PC-3 (cell line): ENCODE measurements around the gene KCNJ6. TPM values are rescaled to one million over a fixed set of nuclear protein-coding genes. Genes with fewer than 3 reads are reported as not detected.
A peak's percentile ranks its signal among the peaks of the same experiment; 100 is the strongest.

ENCODE experiments used
- ATAC-seq: fragments of 200-7000 bp; cut with Tn5 transposase; 2 replicates; pipeline ENCODE4 v1.9.1; 2020; ENCODE audit warnings: mild to moderate bottlenecking, moderate library complexity
- BruUV-seq: library from RNA; stranded (reverse); fragments of 400-500 nt; replicated peaks from 2 replicates; lab custom pipeline; 2021; lab: Mats Ljungman, UMichigan
- CTCF ChIA-PET: fragments of 300-600 bp; sonication (Branson Sonifier 250); formaldehyde crosslinking; loops from one replicate; lab custom pipeline; 2022; ENCODE audit warnings: antibody characterized with exemption; lab: Charles Lee
- POLR2A ChIA-PET: fragments of 300-600 bp; sonication (Branson Sonifier 250); formaldehyde crosslinking; loops from one replicate; lab custom pipeline; 2022; ENCODE audit warnings: antibody characterized with exemption; ENCODE audit not compliant: unreplicated experiment; lab: Charles Lee
- DNase-seq: peaks from one replicate; pipeline ENCODE4 v3.0.0-alpha.2; 2015
- H2AFZ ChIP-seq: fragments of 300-600 bp; sonication (generic); 2 replicates; pipeline ENCODE4 v1.6.0; 2016; ENCODE audit warnings: antibody characterized with exemption, low read length
- H3F3A ChIP-seq: fragments of 300-600 bp; sonication (generic); one replicate; pipeline ENCODE4 v1.6.0; 2017; ENCODE audit warnings: antibody characterized with exemption, low read length, control low read depth, mild to moderate bottlenecking; ENCODE audit not compliant: unreplicated experiment
- H3K27ac ChIP-seq: fragments of 300-600 bp; sonication (generic); 2 replicates; pipeline ENCODE4 v1.5.1; 2016; ENCODE audit warnings: mild to moderate bottlenecking, low read length
- H3K27me3 ChIP-seq: fragments of 300-600 bp; sonication (generic); 2 replicates; pipeline ENCODE4 v1.6.1; 2016; ENCODE audit warnings: low read length, mixed read lengths
- H3K36me3 ChIP-seq: fragments of 300-600 bp; sonication (generic); 2 replicates; pipeline ENCODE4 v1.6.1; 2016; ENCODE audit warnings: low read depth, mixed run types, low read length, mixed read lengths
- H3K4me1 ChIP-seq: fragments of 300-600 bp; sonication (generic); 2 replicates; pipeline ENCODE4 v1.5.1; 2016; ENCODE audit warnings: low read length; ENCODE audit not compliant: insufficient read depth
- H3K4me2 ChIP-seq: fragments of 300-600 bp; sonication (generic); 2 replicates; pipeline ENCODE4 v1.6.0; 2016; ENCODE audit warnings: low read length
- H3K4me3 ChIP-seq: fragments of 300-600 bp; sonication (generic); 2 replicates; pipeline ENCODE4 v1.5.1; 2016; ENCODE audit warnings: mild to moderate bottlenecking, low read length, mixed read lengths
- H3K79me2 ChIP-seq: fragments of 300-600 bp; sonication (generic); 2 replicates; pipeline ENCODE4 v1.6.1; 2017; ENCODE audit warnings: low read length, mixed read lengths
- H3K9ac ChIP-seq: fragments of 300-600 bp; sonication (generic); 2 replicates; pipeline ENCODE4 v1.6.0; 2016; ENCODE audit warnings: mild to moderate bottlenecking, low read length
- H3K9me2 ChIP-seq: fragments of 300-600 bp; sonication (generic); replicated peaks from 2 replicates; pipeline ENCODE4 v1.6.1; 2016; ENCODE audit warnings: mixed run types, low read length, mixed read lengths
- H3K9me3 ChIP-seq: fragments of 300-600 bp; sonication (generic); 2 replicates; pipeline ENCODE4 v1.6.1; 2016; ENCODE audit warnings: low read length, mixed read lengths
- H4K20me1 ChIP-seq: fragments of 300-600 bp; sonication (generic); 2 replicates; pipeline ENCODE4 v1.6.1; 2016; ENCODE audit warnings: low read length, mixed read lengths
- CTCF ChIP-seq: fragments of 300-600 bp; sonication (generic); conservative IDR thresholded peaks from 2 replicates; pipeline ENCODE4 v1.5.1; 2017; ENCODE audit warnings: antibody characterized with exemption, low read depth, mild to moderate bottlenecking, low read length
- EZH2 ChIP-seq: fragments of 300-600 bp; sonication (generic); IDR thresholded peaks from one replicate; pipeline ENCODE4 v1.6.1; 2017; ENCODE audit warnings: antibody characterized with exemption, mild to moderate bottlenecking, low read length; ENCODE audit not compliant: unreplicated experiment
- EZH2phosphoT487 ChIP-seq: fragments of 300-600 bp; sonication (generic); IDR thresholded peaks from 2 replicates; pipeline ENCODE4 v1.6.1; 2018; ENCODE audit warnings: mild to moderate bottlenecking, antibody characterized with exemption, low read length, borderline replicate concordance
- intact Hi-C: fragments of 100-400 bp; cut with micrococcal nuclease; formaldehyde crosslinking; loops from 2 replicates; pipeline ENCODE4 v1.9.0; 2023
- total RNA-seq: library from RNA; depleted of rRNA; stranded (reverse); fragments of >200 nt; gene quantifications from 2 replicates; pipeline ENCODE4 v1.2.3, GENCODE V29; 2014

Gene KCNJ6
- total RNA-seq, 1 experiment from 2014 or later: not detected

- H4K20me1 ChIP-seq: no peaks in the 10 kb centered on the region
- peak overlapping the region; percentile 91 for H3K9ac ChIP-seq
- no TSS peak for BruUV-seq
- H2AFZ ChIP-seq: peak overlapping the region; percentile 91
- peak overlapping the region; percentile 70 for H3K4me3 ChIP-seq
- H3K4me1 ChIP-seq: peaks cover 22% of the 10 kb centered on the region
- intact Hi-C loops: loop anchor here (1.0 to 5.0 kb wide), 4 partner anchors 31 to 296 kb away; partner anchors contain the start of gene VPS26C
- H3K79me2 ChIP-seq: no peaks in the 10 kb centered on the region
- H3K27ac ChIP-seq: peak overlapping the region; percentile 98
- TF ChIP-seq EZH2phosphoT487 (no peak), CTCF (peak; percentile 44; the same call in 1 of the 2 replicates), EZH2 (no peak)
- ChIA-PET POLR2A (interaction anchor here (0.6 to 1.0 kb wide), 14 partner anchors 31 to 641 kb away, joined by 3 to 13 read pairs (median 4); partner anchors contain the start of genes DYRK1A and VPS26C), CTCF (interaction anchor here (0.6 to 1.6 kb wide), 3 partner anchors 19 to 57 kb away, joined by 3 to 6 read pairs (median 4); no protein-coding TSS in a partner anchor)
- no peaks in the 10 kb centered on the region for H3K27me3 ChIP-seq
- no peaks in the 10 kb centered on the region for H3K9me2 ChIP-seq
- DNase-seq (peak; percentile 96), ATAC-seq (peak; percentile 89)
- peak overlapping the region; percentile 94 for H3K4me2 ChIP-seq
- no peaks in the 10 kb centered on the region for H3K36me3 ChIP-seq
- no peaks in the 10 kb centered on the region for H3K9me3 ChIP-seq
- no peaks in the 10 kb centered on the region for H3F3A ChIP-seq
Measured at GRCh38 chr21:37563641-37564340, 352.5 kb downstream of the KCNJ6 start.

GRCh38 chr21:37562920-37563640 is 353.2 kb downstream of the KCNJ6 start:
- Histone ChIP-seq H3K9me3 (no peaks in the 10 kb centered on the region), H4K20me1 (no peaks in the 10 kb centered on the region), H3K27ac (peak overlapping the region; percentile 98), H3K4me2 (peak overlapping the region; percentile 94), H3K4me3 (peak overlapping the region; percentile 70), H3K9ac (peak overlapping the region; percentile 91), H3K9me2 (no peaks in the 10 kb centered on the region), H2AFZ (peak overlapping the region; percentile 91), H3K36me3 (no peaks in the 10 kb centered on the region), H3K79me2 (no peaks in the 10 kb centered on the region), H3F3A (no peaks in the 10 kb centered on the region), H3K4me1 (peaks cover 22% of the 10 kb centered on the region), H3K27me3 (no peaks in the 10 kb centered on the region)
- ATAC-seq: no peak
- TSS peak; percentile 72 for BruUV-seq
- POLR2A ChIA-PET: interaction anchor here (0.6 to 1.0 kb wide), 7 partner anchors 30 to 296 kb away, joined by 3 to 8 read pairs (median 4); partner anchors contain the start of gene VPS26C
- TF ChIP-seq EZH2 (no peak), CTCF (no peak), EZH2phosphoT487 (no peak)
- CTCF ChIA-PET: interaction anchor here (1.2 to 1.6 kb wide), 2 partner anchors 20 to 30 kb away, joined by 4 to 6 read pairs; no protein-coding TSS in a partner anchor
- DNase-seq: no peak
- intact Hi-C loops: loop anchor here (5.0 kb wide), 2 partner anchors 191 to 296 kb away; partner anchors contain the start of gene VPS26C
